Left ventricle myocardium superior (tissue), 1 donor: ENCODE measurements around the gene DAPL1. TPM values are rescaled to one million over a fixed set of nuclear protein-coding genes. Genes with fewer than 3 reads are reported as not detected.

Experiments used
- ATAC-seq: fragments of 200-7000 bp; cut with Tn5 transposase; one replicate; pipeline ENCODE4 v1.9.1; 2020; ENCODE audit warnings: mild to moderate bottlenecking, moderate library complexity
- DNase-seq: peaks from one replicate; pipeline ENCODE4 v3.0.0-alpha.2; 2020
- intact Hi-C: fragments of 100-400 bp; cut with micrococcal nuclease; formaldehyde crosslinking; loops from one replicate; pipeline ENCODE4 v1.11.0; 2022
- long read RNA-seq: library from polyadenylated mRNA; unstranded; transcript quantifications from one replicate; pipeline ENCODE4 v2.0.0, GENCODE V29; 2021
- total RNA-seq: library from RNA; stranded (reverse); fragmentation: NEBNext Ultra II Directional; extraction: Animal tissue kit (Norgen Biotek cat#: 25700); gene quantifications from one replicate; pipeline ENCODE4 v1.2.1, GENCODE V29; 2021
- donor health status: DM: no; HTN: yes; CAD: no; lungs with severe emphysema.

Gene DAPL1
- total RNA-seq = not detected
- long read RNA-seq = 0 reads

- no peak for ATAC-seq
- intact Hi-C loops = no loop called here
- no peak for DNase-seq
Observed at GRCh38 chr2:158795195-158795924, at the start of gene DAPL1. DAPL1 (plus strand) TSS chr2:158795317; CDS start chr2:158795373, 56 bp downstream.

- DNase-seq (no peak), ATAC-seq (no peak)
- intact Hi-C loops = loop anchor here (5.0 kb wide), 1 partner anchor 569 kb away; no protein-coding TSS in a partner anchor
Observed at GRCh38 chr2:158745866-158746382, 49.2 kb upstream of the DAPL1 start.

- intact Hi-C loops = loop anchor here (5.0 kb wide), 1 partner anchor 569 kb away; no protein-coding TSS in a partner anchor
- no peak for ATAC-seq
- DNase-seq = no peak
Observed at GRCh38 chr2:158746488-158746887, 48.6 kb upstream of the DAPL1 start.

- ATAC-seq (no peak), DNase-seq (no peak)
- intact Hi-C loops = loop anchor here (5.0 kb wide), 1 partner anchor 570 kb away; no protein-coding TSS in a partner anchor
Observed at GRCh38 chr2:158747281-158747680, 47.8 kb upstream of the DAPL1 start.

- DNase-seq = no peak
- intact Hi-C loops = loop anchor here (5.0 kb wide), 1 partner anchor 572 kb away; no protein-coding TSS in a partner anchor
- peak; percentile 62 for ATAC-seq
Observed at GRCh38 chr2:158748926-158749590, 46.1 kb upstream of the DAPL1 start.

GRCh38 chr2:158750458-158751125 lies 44.5 kb upstream of the DAPL1 start:
- DNase-seq (no peak), ATAC-seq (no peak)
- intact Hi-C loops = loop anchor here (5.0 to 10.0 kb wide), 2 partner anchors 286 to 718 kb away; no protein-coding TSS in a partner anchor

GRCh38 chr2:158753641-158754611 lies 41.2 kb upstream of the DAPL1 start:
- peak; percentile 93 for ATAC-seq
- peak; percentile 43 for DNase-seq
- intact Hi-C loops = loop anchor here (5.0 to 10.0 kb wide), 2 partner anchors 289 to 722 kb away; no protein-coding TSS in a partner anchor

GRCh38 chr2:158755310-158756087 lies 39.6 kb upstream of the DAPL1 start:
- intact Hi-C loops = loop anchor here (10.0 kb wide), 1 partner anchor 291 kb away; no protein-coding TSS in a partner anchor
- ATAC-seq (no peak), DNase-seq (no peak)

GRCh38 chr2:158756331-158756730 lies 38.8 kb upstream of the DAPL1 start:
- intact Hi-C loops = loop anchor here (10.0 kb wide), 1 partner anchor 292 kb away; no protein-coding TSS in a partner anchor
- no peak for ATAC-seq

GRCh38 chr2:158756976-158757375 lies 38.1 kb upstream of the DAPL1 start:
- ATAC-seq (no peak), DNase-seq (no peak)
- intact Hi-C loops = loop anchor here (10.0 kb wide), 1 partner anchor 292 kb away; no protein-coding TSS in a partner anchor

More at GRCh38 chr2:158756331-158756730, 38.8 kb upstream of the DAPL1 start:
- no peak for DNase-seq

- intact Hi-C loops = no loop called here
- DNase-seq (peak; percentile 63), ATAC-seq (peak; percentile 93)
Observed at GRCh38 chr2:158760887-158761286, 34.2 kb upstream of the DAPL1 start.

GRCh38 chr2:158761621-158762020 lies 33.5 kb upstream of the DAPL1 start:
- intact Hi-C loops = no loop called here
- ATAC-seq = no peak
- DNase-seq = no peak

- DNase-seq (no peak), ATAC-seq (no peak)
- intact Hi-C loops = no loop called here
Observed at GRCh38 chr2:158762336-158762735, 32.8 kb upstream of the DAPL1 start.

GRCh38 chr2:158766524-158766923 lies 28.6 kb upstream of the DAPL1 start:
- ATAC-seq (no peak), DNase-seq (no peak)
- intact Hi-C loops = no loop called here

GRCh38 chr2:158772306-158773078 lies 22.6 kb upstream of the DAPL1 start:
- intact Hi-C loops = no loop called here
- ATAC-seq = peak; percentile 59
- DNase-seq = no peak

- no peak for DNase-seq
- intact Hi-C loops = no loop called here
- ATAC-seq = no peak
Observed at GRCh38 chr2:158773121-158773520, 22.0 kb upstream of the DAPL1 start.

GRCh38 chr2:158774681-158775080 lies 20.4 kb upstream of the DAPL1 start:
- no peak for ATAC-seq
- DNase-seq = no peak
- intact Hi-C loops = no loop called here
